Testis (tissue), 3 donors: ENCODE measurements around the gene DPP9. TPM values are rescaled to one million over a fixed set of nuclear protein-coding genes. Genes with fewer than 3 reads are reported as not detected.

Experiments
- DNase-seq: peaks from one replicate; pipeline ENCODE4 v3.0.0-alpha.2; 2019
- H3K27ac ChIP-seq, 2 donors: fragments of 200-600 bp; sonication (generic); one replicate each; pipeline ENCODE4 v1.5.1; 2019
- H3K27me3 ChIP-seq: fragments of 200-600 bp; sonication (generic); one replicate; pipeline ENCODE4 v1.5.1; 2019
- H3K36me3 ChIP-seq: fragments of 200-600 bp; sonication (generic); one replicate; pipeline ENCODE4 v1.5.1; 2017; ENCODE audit warnings: low read depth; ENCODE audit errors: missing control alignments
- H3K4me1 ChIP-seq: fragments of 200-600 bp; sonication (generic); one replicate; pipeline ENCODE4 v1.5.1; 2019
- H3K4me3 ChIP-seq, 2 donors: fragments of 200-600 bp; sonication (generic); one replicate each; pipeline ENCODE4 v1.5.1; 2017 to 2019
- H3K9me3 ChIP-seq: fragments of 200-600 bp; sonication (generic); one replicate; pipeline ENCODE4 v1.5.1; 2017
- CTCF ChIP-seq, 3 experiments: fragments of 450-650 bp in 2 of 3; fragments of 200-600 bp in 1 of 3; sonication (generic) in 1 of 3; IDR thresholded peaks; one replicate each; pipeline ENCODE4 v1.5.1; 2016 to 2019; ENCODE audit warnings: antibody characterized with exemption in 3 of 3, mild to moderate bottlenecking in 2 of 3, moderate library complexity in 1 of 3
- POLR2A ChIP-seq: fragments of 450-650 bp; IDR thresholded peaks from one replicate; pipeline ENCODE4 v1.6.1; 2017; ENCODE audit warnings: antibody characterized with exemption, mild to moderate bottlenecking, moderate library complexity
- WGBS, 2 donors: methylation state at CpG; one replicate each; pipeline ENCODE4 v1.1.5; 2018; 5-methylcytosine and 5-hydroxymethylcytosine counted together
- intact Hi-C: fragments of 100-400 bp; cut with DNase I; formaldehyde crosslinking; loops from one replicate; pipeline ENCODE4 v1.15.1; 2023; ENCODE audit warnings: low total_unique reads
- polyA plus RNA-seq: library from polyadenylated mRNA; stranded (reverse); fragments of 350-450 nt; fragmentation: Illumina TruSeq; extraction: RNeasy Lipid Tissue Mini Kit (QIAGEN cat#74804); gene quantifications from one replicate; pipeline ENCODE4 v1.2.3, GENCODE V29; 2014; ENCODE audit warnings: low read depth, low replicate concordance; ENCODE audit not compliant: insufficient read depth
- total RNA-seq, 2 donors: library from RNA; depleted of rRNA; stranded (reverse); fragments of >200 nt; gene quantifications; one replicate each; pipeline ENCODE4 v1.2.3, GENCODE V29; 2016

DPP9 gene
- total and polyA plus RNA-seq, 3 donors from 2014 or later: 24.6 to 74.2 (median 65.1) TPM

DNA sequence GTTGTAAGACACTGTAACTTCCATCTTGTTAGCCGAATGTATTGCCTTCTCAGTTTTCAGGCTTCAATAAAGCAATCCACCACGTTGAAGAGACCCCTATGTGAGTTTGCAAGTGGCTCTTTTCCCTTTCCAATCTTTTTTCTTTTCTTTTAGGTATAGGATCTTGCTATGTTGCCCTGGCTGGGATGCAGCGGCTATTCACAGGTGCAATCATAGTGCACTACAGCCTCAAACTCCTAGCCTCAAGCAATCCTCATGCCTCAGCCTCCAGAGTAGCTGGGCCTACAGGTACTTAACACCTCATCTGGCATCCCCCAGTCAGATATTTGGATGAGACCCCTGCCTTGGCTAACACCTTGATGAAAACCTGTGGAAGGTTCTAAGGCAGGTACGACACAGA lies 34.4 kb upstream of the DPP9 start:
- no peak overlapping the region for H3K27ac ChIP-seq
- intact Hi-C loops: no loop called here
- no peaks in the 10 kb centered on the region for H3K27me3 ChIP-seq
- H3K36me3 ChIP-seq: no peaks in the 10 kb centered on the region
- no peak for DNase-seq
- WGBS, 2 donors: 76 to 84% methylated on average over 4 of the region's 4 CpGs
- H3K4me3 ChIP-seq: no peak overlapping the region
- no peaks in the 10 kb centered on the region for H3K9me3 ChIP-seq
- TF ChIP-seq CTCF (IDR thresholded peaks at IDR 0.05) (no peak), POLR2A (no peak)
- H3K4me1 ChIP-seq: peaks cover 10% of the 10 kb centered on the region

GRCh38 chr19:4755459-4755858 lies 31.8 kb upstream of the DPP9 start:
- H3K9me3 ChIP-seq: no peaks in the 10 kb centered on the region
- DNase-seq: no peak
- intact Hi-C loops: no loop called here
- peaks cover 9% of the 10 kb centered on the region for H3K4me1 ChIP-seq
- H3K27ac ChIP-seq: no peak overlapping the region
- H3K4me3 ChIP-seq: no peak overlapping the region
- no peak for TF ChIP-seq POLR2A
- TF ChIP-seq CTCF (IDR thresholded peaks at IDR 0.05): no peak
- no peaks in the 10 kb centered on the region for H3K36me3 ChIP-seq
- WGBS, 2 donors: 82 to 86% methylated on average over 7 of the region's 7 CpGs
- no peaks in the 10 kb centered on the region for H3K27me3 ChIP-seq

DNA sequence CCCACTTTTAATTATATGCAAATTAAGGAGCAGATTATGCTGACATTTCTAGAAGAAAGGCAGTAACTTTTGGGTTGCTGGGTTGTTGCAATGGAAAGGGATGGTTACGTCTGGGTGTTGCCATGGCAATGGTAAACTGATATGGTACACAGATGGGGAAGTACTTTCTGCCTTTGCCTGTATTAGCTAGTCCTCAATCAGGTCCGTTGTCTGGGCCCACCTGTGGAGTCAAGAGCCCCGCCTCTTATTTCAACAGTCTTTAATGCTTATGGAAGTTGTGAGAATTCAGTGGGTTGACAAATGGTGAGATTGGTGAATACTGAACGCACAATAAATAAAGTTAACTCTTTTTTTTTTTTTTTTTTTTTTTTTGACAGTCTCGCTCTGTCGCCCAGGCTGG lies 30.6 kb upstream of the DPP9 start:
- intact Hi-C loops: no loop called here
- Histone ChIP-seq H3K9me3 (no peaks in the 10 kb centered on the region), H3K36me3 (no peaks in the 10 kb centered on the region), H3K4me1 (no peaks in the 10 kb centered on the region), H3K4me3 (no peak overlapping the region), H3K27me3 (no peaks in the 10 kb centered on the region), H3K27ac (no peak overlapping the region)
- WGBS, 2 donors: 61 to 67% methylated on average over 6 of the region's 6 CpGs
- no peak for TF ChIP-seq POLR2A
- TF ChIP-seq CTCF (IDR thresholded peaks at IDR 0.05): no peak
- DNase-seq: no peak

- DNase-seq: no peak
- no peak for TF ChIP-seq POLR2A
- TF ChIP-seq CTCF (IDR thresholded peaks at IDR 0.05): no peak
- peaks cover 13% of the 10 kb centered on the region for H3K4me1 ChIP-seq
- H3K27ac ChIP-seq: no peak overlapping the region
- intact Hi-C loops: no loop called here
- no peak overlapping the region for H3K4me3 ChIP-seq
- H3K27me3 ChIP-seq: no peaks in the 10 kb centered on the region
- H3K36me3 ChIP-seq: no peaks in the 10 kb centered on the region
- no peaks in the 10 kb centered on the region for H3K9me3 ChIP-seq
- 74 to 76% methylated on average over 17 to 18 of the region's 18 CpGs for WGBS, 2 donors
These were observed 26.4 kb upstream of the DPP9 start for GRCh38 chr19:4749870-4750590.

GRCh38 chr19:4748589-4748988 lies 24.9 kb upstream of the DPP9 start:
- 60 to 71% methylated on average over 9 of the region's 9 CpGs for WGBS, 2 donors

More at GRCh38 chr19:4748589-4748988, 24.9 kb upstream of the DPP9 start:
- intact Hi-C loops: no loop called here
- H3K27ac ChIP-seq: no peak overlapping the region
- TF ChIP-seq CTCF (IDR thresholded peaks at IDR 0.05): no peak
- no peak for TF ChIP-seq POLR2A
- H3K4me3 ChIP-seq: no peak overlapping the region
- peaks cover 24% of the 10 kb centered on the region for H3K4me1 ChIP-seq
- no peaks in the 10 kb centered on the region for H3K9me3 ChIP-seq
- no peaks in the 10 kb centered on the region for H3K36me3 ChIP-seq
- H3K27me3 ChIP-seq: no peaks in the 10 kb centered on the region
- DNase-seq: no peak
